Kidney (tissue), 14 donors: ENCODE data around the gene NFKBIA. TPM values are rescaled to one million over a fixed set of nuclear protein-coding genes. Genes with fewer than 3 reads are reported as not detected.
A peak's percentile ranks its signal among the peaks of the same experiment; 100 is the strongest.

Experiments used
- DNase-seq, 5 donors: peaks; one replicate each; pipeline ENCODE4 v3.0.0-alpha.2; 2013 to 2020
- FAIRE-seq: peaks from 2 replicates; lab custom pipeline; 2012; peaks lifted over from hg19 to GRCh38; lab: Jason Lieb, UNC
- H3K27ac ChIP-seq, 2 donors: one replicate each; pipeline ENCODE4 v1.7.0; 2013; ENCODE audit warnings: low read depth in 2 of 2, low read length in 2 of 2, inconsistent platforms in 1 of 2
- H3K27me3 ChIP-seq: one replicate; pipeline ENCODE4 v1.7.1; 2013; ENCODE audit warnings: low read length, inconsistent platforms; ENCODE audit not compliant: control insufficient read depth, insufficient read depth
- H3K36me3 ChIP-seq, 3 donors: one replicate each; pipeline versions ENCODE4 v1.7.0 to v1.7.1; 2013; ENCODE audit warnings: low read length in 3 of 3, control low read depth in 1 of 3, inconsistent platforms in 1 of 3; ENCODE audit not compliant: insufficient read depth in 3 of 3, control insufficient read depth in 2 of 3
- H3K4me1 ChIP-seq, 3 donors: one replicate each; pipeline versions ENCODE4 v1.7.0 to v1.7.1; 2013; ENCODE audit warnings: low read length in 3 of 3, inconsistent platforms in 1 of 3, low read depth in 1 of 3; ENCODE audit not compliant: control insufficient read depth in 2 of 3, insufficient read depth in 2 of 3
- H3K4me3 ChIP-seq, 3 donors: one replicate each; pipeline versions ENCODE4 v1.7.0 to v1.8.1; 2013; ENCODE audit warnings: low read length in 3 of 3, control low read depth in 1 of 3, inconsistent platforms in 1 of 3
- H3K9ac ChIP-seq, 3 donors: one replicate each; pipeline versions ENCODE4 v1.7.0 to v1.7.1; 2013; ENCODE audit warnings: low read length in 3 of 3, control low read depth in 1 of 3, inconsistent platforms in 1 of 3
- H3K9me3 ChIP-seq, 3 donors: one replicate each; pipeline versions ENCODE4 v1.7.0 to v1.7.1; 2013; ENCODE audit warnings: low read length in 3 of 3, control low read depth in 1 of 3, inconsistent platforms in 1 of 3; ENCODE audit not compliant: control insufficient read depth in 2 of 3, insufficient read depth in 1 of 3
- CTCF ChIP-seq: IDR thresholded peaks from 3 replicates; pipeline ENCODE4 v1.5.1; 2012; ENCODE audit warnings: mild to moderate bottlenecking, moderate library complexity, borderline replicate concordance; ENCODE audit not compliant: insufficient read depth; ENCODE audit errors: extremely low read depth
- intact Hi-C: fragments of 100-400 bp; cut with DNase I; formaldehyde crosslinking; loops from one replicate; pipeline ENCODE4 v1.11.1; 2022
- polyA plus RNA-seq: library from polyadenylated mRNA; stranded (reverse); fragments of 350-450 nt; fragmentation: Illumina TruSeq; extraction: RNeasy Lipid Tissue Mini Kit (QIAGEN cat#74804); gene quantifications from one replicate; pipeline ENCODE4 v1.2.3, GENCODE V29; 2014; ENCODE audit warnings: low read depth, low replicate concordance; ENCODE audit not compliant: insufficient read depth
- total RNA-seq: library from RNA; stranded (reverse); fragmentation: NEBNext Ultra II Directional; extraction: Animal tissue kit (Norgen Biotek cat#: 25700); gene quantifications from one replicate; pipeline ENCODE4 v1.2.1, GENCODE V29; 2021
- donor health status: control.
- donor health status: control.
- donor health status: control.
- donor health status: control.
- donor health status: control.
- donor health status: DM: yes; HTN: yes; CAD: no.
- donor health status: Normal renal cell carcinoma (clear cell type).

Gene NFKBIA
- total and polyA plus RNA-seq, 2 donors from 2014 or later: 131 to 171 TPM

GRCh38 chr14:35418093-35418492 is 13.5 kb upstream of the NFKBIA start:
- H3K27ac ChIP-seq: no peak overlapping the region
- H3K4me1 ChIP-seq: peaks cover 0 to 7% (median 3%) of the 10 kb centered on the region in 3 donors
- DNase-seq (no peak), FAIRE-seq (no peak)
- no peak overlapping the region for H3K9ac ChIP-seq
- no peaks in the 10 kb centered on the region for H3K36me3 ChIP-seq
- H3K27me3 ChIP-seq: no peaks in the 10 kb centered on the region
- intact Hi-C loops: loop anchor here (10.0 kb wide), 2 partner anchors 203 to 273 kb away; no protein-coding TSS in a partner anchor
- no peak for TF ChIP-seq CTCF
- H3K4me3 ChIP-seq: no peak overlapping the region
- no peaks in the 10 kb centered on the region for H3K9me3 ChIP-seq

- Histone ChIP-seq H3K27ac (no peak overlapping the region), H3K9me3 (no peaks in the 10 kb centered on the region), H3K27me3 (no peaks in the 10 kb centered on the region), H3K4me3 (no peak overlapping the region), H3K36me3 (no peaks in the 10 kb centered on the region), H3K9ac (no peak overlapping the region), H3K4me1 (peaks cover 0 to 9% (median 4%) of the 10 kb centered on the region in 3 donors)
- no peak for FAIRE-seq
- no peak for TF ChIP-seq CTCF
- DNase-seq: no peak
- intact Hi-C loops: loop anchor here (10.0 kb wide), 2 partner anchors 201 to 271 kb away; no protein-coding TSS in a partner anchor
Observed at GRCh38 chr14:35416108-35416750, 11.7 kb upstream of the NFKBIA start.

GRCh38 chr14:35414365-35414764 is 9.8 kb upstream of the NFKBIA start:
- DNase-seq (peak in 1 of 5 donors; percentile 44), FAIRE-seq (no peak)
- no peaks in the 10 kb centered on the region for H3K36me3 ChIP-seq
- H3K27me3 ChIP-seq: no peaks in the 10 kb centered on the region
- no peaks in the 10 kb centered on the region for H3K9me3 ChIP-seq
- H3K4me1 ChIP-seq: peaks cover 0 to 9% (median 4%) of the 10 kb centered on the region in 3 donors
- no peak overlapping the region for H3K9ac ChIP-seq
- TF ChIP-seq CTCF: no peak
- H3K4me3 ChIP-seq: no peak overlapping the region
- H3K27ac ChIP-seq: peak overlapping the region in 1 of 2 donors; percentile 28
- intact Hi-C loops: loop anchor here (10.0 kb wide), 2 partner anchors 200 to 270 kb away; no protein-coding TSS in a partner anchor
